PC-9 (cell line): ENCODE data around the gene PRELID1. TPM values are rescaled to one million over a fixed set of nuclear protein-coding genes. Genes with fewer than 3 reads are reported as not detected.

Source experiments
- BruUV-seq: library from RNA; stranded (reverse); fragments of 400-500 nt; replicated peaks from 2 replicates; lab custom pipeline; 2021; lab: Mats Ljungman, UMichigan
- CTCF ChIA-PET: fragments of 300-600 bp; sonication (Branson Sonifier 250); formaldehyde crosslinking; loops from one replicate; lab custom pipeline; 2022; ENCODE audit warnings: antibody characterized with exemption; lab: Charles Lee
- POLR2A ChIA-PET: fragments of 300-600 bp; sonication (Branson Sonifier 250); formaldehyde crosslinking; loops from one replicate; lab custom pipeline; 2022; ENCODE audit warnings: antibody characterized with exemption; ENCODE audit not compliant: unreplicated experiment; lab: Charles Lee
- DNase-seq, 2 experiments: peaks; one replicate each; pipeline versions ENCODE4 v3.0.0 to v3.0.0-alpha.2; 2015 to 2022; ENCODE audit warnings: mixed read lengths in 1 of 2
- H2AFZ ChIP-seq: fragments of 200-600 bp; sonication (generic); 2 replicates; pipeline ENCODE4 v1.8.1; 2017; ENCODE audit warnings: antibody characterized with exemption
- H3F3A ChIP-seq: fragments of 200-600 bp; sonication (generic); 2 replicates; pipeline ENCODE4 v1.8.1; 2017; ENCODE audit warnings: antibody characterized with exemption, mild to moderate bottlenecking, low read depth; ENCODE audit not compliant: insufficient read depth
- H3K27ac ChIP-seq: fragments of 200-600 bp; sonication (generic); 2 replicates; pipeline ENCODE4 v1.6.1; 2016; ENCODE audit warnings: mixed run types
- H3K27me3 ChIP-seq: fragments of 200-600 bp; sonication (generic); 2 replicates; pipeline ENCODE4 v1.6.1; 2016; ENCODE audit warnings: low read depth, mixed run types; ENCODE audit not compliant: insufficient read depth
- H3K36me3 ChIP-seq: fragments of 200-600 bp; sonication (generic); 2 replicates; pipeline ENCODE4 v1.6.1; 2016; ENCODE audit warnings: low read depth, mixed run types
- H3K4me1 ChIP-seq: fragments of 200-600 bp; sonication (generic); replicated peaks from 2 replicates; pipeline ENCODE4 v1.6.1; 2016; ENCODE audit warnings: mixed run types; ENCODE audit not compliant: insufficient read depth
- H3K4me2 ChIP-seq: fragments of 200-600 bp; sonication (generic); 2 replicates; pipeline ENCODE4 v1.6.1; 2017; ENCODE audit warnings: mixed run types
- H3K4me3 ChIP-seq: fragments of 200-600 bp; sonication (generic); 2 replicates; pipeline ENCODE4 v1.6.1; 2016; ENCODE audit warnings: mixed run types
- H3K79me2 ChIP-seq: fragments of 200-600 bp; sonication (generic); 2 replicates; pipeline ENCODE4 v1.6.1; 2017; ENCODE audit warnings: low read depth, mixed run types
- H3K9me2 ChIP-seq: fragments of 200-600 bp; sonication (generic); 2 replicates; pipeline ENCODE4 v1.8.1; 2017; ENCODE audit warnings: mild to moderate bottlenecking; ENCODE audit not compliant: insufficient read depth
- H3K9me3 ChIP-seq: fragments of 200-600 bp; sonication (generic); 2 replicates; pipeline ENCODE4 v1.8.1; 2016; ENCODE audit warnings: low read depth; ENCODE audit not compliant: insufficient read depth
- H4K20me1 ChIP-seq: fragments of 200-600 bp; sonication (generic); 2 replicates; pipeline ENCODE4 v1.8.1; 2017; ENCODE audit not compliant: insufficient read depth
- CTCF ChIP-seq: fragments of 200-600 bp; sonication (generic); conservative IDR thresholded peaks from 2 replicates; pipeline ENCODE4 v1.6.1; 2017; ENCODE audit warnings: mixed run types, antibody characterized with exemption, mild to moderate bottlenecking, moderate library complexity
- EZH2 ChIP-seq: fragments of 200-600 bp; sonication (generic); IDR thresholded peaks from 2 replicates; pipeline ENCODE4 v1.8.0; 2017; ENCODE audit warnings: antibody characterized with exemption, low read depth
- intact Hi-C: fragments of 100-400 bp; cut with micrococcal nuclease; formaldehyde crosslinking; loops from one replicate; pipeline ENCODE4 v1.10.0; 2022; ENCODE audit not compliant: unreplicated experiment
- total RNA-seq: library from RNA; stranded (reverse); gene quantifications from 2 replicates; pipeline ENCODE4 v1.2.3, GENCODE V29; 2021

The PRELID1 gene
- total RNA-seq, 1 experiment from 2014 or later, result 189 TPM

- no peak overlapping the region for H3K27ac ChIP-seq
- DNase-seq, result no peak
- H3F3A ChIP-seq, result peaks cover 4% of the 10 kb centered on the region; the same call in 1 of the 2 replicates
- no peaks in the 10 kb centered on the region for H3K9me3 ChIP-seq
- BruUV-seq, result no TSS peak
- H3K36me3 ChIP-seq, result peaks cover 24% of the 10 kb centered on the region; the same call in 1 of the 2 replicates
- no peak overlapping the region for H3K4me2 ChIP-seq
- no peaks in the 10 kb centered on the region for H3K4me1 ChIP-seq
- no peak overlapping the region for H3K4me3 ChIP-seq
- POLR2A ChIA-PET, result no interaction called here
- CTCF ChIA-PET, result no interaction called here
- no peak for TF ChIP-seq EZH2
- TF ChIP-seq CTCF, result no peak
- no peaks in the 10 kb centered on the region for H3K79me2 ChIP-seq
- H3K27me3 ChIP-seq, result no peaks in the 10 kb centered on the region
- H2AFZ ChIP-seq, result no peak overlapping the region
- H4K20me1 ChIP-seq, result no peaks in the 10 kb centered on the region
- H3K9me2 ChIP-seq, result no peaks in the 10 kb centered on the region
- intact Hi-C loops, result no loop called here
These were observed 11.9 kb upstream of the PRELID1 start for GRCh38 chr5:177291735-177292134.

- H3F3A ChIP-seq, result peaks cover 4% of the 10 kb centered on the region; the same call in 1 of the 2 replicates
- no peaks in the 10 kb centered on the region for H3K9me3 ChIP-seq
- ChIA-PET CTCF (no interaction called here), POLR2A (interaction anchor here (0.6 kb wide), 1 partner anchor 140 kb away, joined by 6 read pairs; no protein-coding TSS in a partner anchor)
- no peak for TF ChIP-seq CTCF
- no peak for TF ChIP-seq EZH2
- no peaks in the 10 kb centered on the region for H3K79me2 ChIP-seq
- H3K4me1 ChIP-seq, result no peaks in the 10 kb centered on the region
- H4K20me1 ChIP-seq, result 0 out of 2 replicates have a peak, but pooled peaks cover 5% of the 10 kb centered on the region
- no peak overlapping the region for H2AFZ ChIP-seq
- no peak overlapping the region for H3K27ac ChIP-seq
- no peak for DNase-seq
- BruUV-seq, result no TSS peak
- H3K9me2 ChIP-seq, result no peaks in the 10 kb centered on the region
- H3K4me3 ChIP-seq, result no peak overlapping the region
- no peak overlapping the region for H3K4me2 ChIP-seq
- intact Hi-C loops, result no loop called here
- H3K27me3 ChIP-seq, result no peaks in the 10 kb centered on the region
- H3K36me3 ChIP-seq, result peaks cover 24% of the 10 kb centered on the region
These were observed 9.6 kb upstream of the PRELID1 start for GRCh38 chr5:177293819-177294581.

- CTCF ChIA-PET, result no interaction called here
- POLR2A ChIA-PET, result interaction anchor here (0.6 kb wide), 1 partner anchor 141 kb away, joined by 6 read pairs; no protein-coding TSS in a partner anchor
- Histone ChIP-seq H3K9me2 (no peaks in the 10 kb centered on the region), H3K27me3 (no peaks in the 10 kb centered on the region), H3K36me3 (peaks cover 19% of the 10 kb centered on the region), H3K9me3 (no peaks in the 10 kb centered on the region), H4K20me1 (0 out of 2 replicates have a peak, but pooled peaks cover 5% of the 10 kb centered on the region), H2AFZ (no peak overlapping the region), H3K4me1 (no peaks in the 10 kb centered on the region), H3K27ac (no peak overlapping the region), H3K4me3 (no peak overlapping the region), H3K79me2 (no peaks in the 10 kb centered on the region), H3F3A (no peaks in the 10 kb centered on the region), H3K4me2 (no peak overlapping the region)
- BruUV-seq, result no TSS peak
- TF ChIP-seq CTCF (no peak), EZH2 (no peak)
- no peak for DNase-seq
- intact Hi-C loops, result no loop called here
These were observed 9.0 kb upstream of the PRELID1 start for GRCh38 chr5:177294632-177295031.
